HepG2 (cell line): ENCODE data around the gene LRRN4CL. TPM values are rescaled to one million over a fixed set of nuclear protein-coding genes. Genes with fewer than 3 reads are reported as not detected.

ENCODE experiments used
- ATAC-seq: fragments of 200-7000 bp; cut with Tn5 transposase; 3 replicates; pipeline ENCODE4 v1.9.1; 2020; ENCODE audit warnings: mild to moderate bottlenecking, moderate library complexity
- BruUV-seq: library from RNA; stranded (reverse); fragments of 400-500 nt; replicated peaks from 2 replicates; lab custom pipeline; 2021; lab: Mats Ljungman, UMichigan
- CTCF ChIA-PET: fragments of 300-600 bp; formaldehyde crosslinking; extraction: SDS; loops from one replicate; lab custom pipeline; 2021; ENCODE audit warnings: low total read pairs, inconsistent platforms, low intra/inter-chr PET ratio; lab: Yijun Ruan, JAX
- POLR2A ChIA-PET: fragments of 350-600 bp; sonication (Branson Sonifier 250); formaldehyde crosslinking; loops from one replicate; lab custom pipeline; 2020; ENCODE audit warnings: antibody characterized with exemption, inconsistent platforms; lab: Yijun Ruan, JAX
- DNase-seq: peaks from one replicate; pipeline ENCODE4 v3.0.0-alpha.2; 2015; ENCODE audit warnings: low spot score
- FAIRE-seq: peaks from 3 replicates; lab custom pipeline; 2011; peaks lifted over from hg19 to GRCh38; lab: Jason Lieb, UNC
- H2AFZ ChIP-seq: one replicate; pipeline ENCODE4 v1.6.1; 2011; ENCODE audit warnings: low read length, inconsistent platforms
- H3K27ac ChIP-seq: fragments of 300-600 bp; 3 replicates; pipeline ENCODE4 v1.8.0; 2011; ENCODE audit warnings: mixed run types, mild to moderate bottlenecking, mixed read lengths, low read length, inconsistent platforms; ENCODE audit not compliant: insufficient read depth; ENCODE audit errors: extremely low read length
- H3K27me3 ChIP-seq, 2 experiments: fragments of 200-600 bp in 1 of 2; 2 replicates in 1 of 2; 3 replicates in 1 of 2; pipeline versions ENCODE4 v1.6.0 to v1.8.0; 2011; ENCODE audit warnings: low read length in 2 of 2, mild to moderate bottlenecking in 2 of 2, moderate library complexity in 2 of 2, inconsistent platforms in 1 of 2; ENCODE audit not compliant: insufficient read depth in 2 of 2, control insufficient read depth in 1 of 2
- H3K36me3 ChIP-seq, 2 experiments: fragments of 200-600 bp in 1 of 2; replicated peaks in 1 of 2; 2 replicates in 1 of 2; 3 replicates in 1 of 2; pipeline versions ENCODE4 v1.5.1 to v1.8.0; 2011; ENCODE audit warnings: low read length in 2 of 2, inconsistent platforms in 1 of 2; ENCODE audit not compliant: insufficient read depth in 2 of 2, control insufficient read depth in 1 of 2
- H3K4me1 ChIP-seq: 2 replicates; pipeline ENCODE4 v1.5.1; 2012; ENCODE audit warnings: low read length, inconsistent platforms; ENCODE audit not compliant: insufficient read depth
- H3K4me2 ChIP-seq: 2 replicates; pipeline ENCODE4 v1.6.0; 2011; ENCODE audit warnings: low read depth, low read length, inconsistent platforms
- H3K4me3 ChIP-seq, 3 experiments: fragments of 200-600 bp in 1 of 3; sonication (generic), shearing (Covaris generic) in 1 of 3; replicated peaks in 1 of 3; 2 replicates each; pipeline ENCODE4 v1.5.1; 2011 to 2016; ENCODE audit warnings: low read length in 3 of 3, inconsistent platforms in 2 of 3, low read depth in 2 of 3, mild to moderate bottlenecking in 2 of 3, control low read depth in 1 of 3, mixed read lengths in 1 of 3; ENCODE audit not compliant: insufficient read depth in 1 of 3
- H3K79me2 ChIP-seq: one replicate; pipeline ENCODE4 v1.6.1; 2011; ENCODE audit warnings: low read length, inconsistent platforms; ENCODE audit not compliant: insufficient read depth
- H3K9ac ChIP-seq: 2 replicates; pipeline ENCODE4 v1.6.0; 2011; ENCODE audit warnings: mild to moderate bottlenecking, low read depth, low read length, inconsistent platforms; ENCODE audit not compliant: insufficient read depth
- H3K9me3 ChIP-seq: 2 replicates; pipeline ENCODE4 v1.5.1; 2012; ENCODE audit warnings: mild to moderate bottlenecking, low read length
- H4K20me1 ChIP-seq: 2 replicates; pipeline ENCODE4 v1.6.0; 2011; ENCODE audit warnings: inconsistent platforms, mild to moderate bottlenecking, low read length, moderate library complexity; ENCODE audit not compliant: insufficient read depth
- AGO1 ChIP-seq: fragments of 200-400 bp; formaldehyde crosslinking; IDR thresholded peaks from 2 replicates; pipeline ENCODE4 v1.6.1; 2017; ENCODE audit warnings: mild to moderate bottlenecking, low read depth, low read length, moderate library complexity; ENCODE audit not compliant: poor library complexity, severe bottlenecking
- AGO2 ChIP-seq: fragments of 200-400 bp; formaldehyde crosslinking; optimal IDR thresholded peaks from 2 replicates; pipeline ENCODE3; 2017; ENCODE audit warnings: mild to moderate bottlenecking, low read depth, low read length, moderate library complexity
- ATM ChIP-seq: fragments of 450-650 bp; IDR thresholded peaks from 2 replicates; pipeline ENCODE4 v1.7.1; 2017; ENCODE audit warnings: mild to moderate bottlenecking, borderline replicate concordance
- BATF2 ChIP-seq: sonication (generic); formaldehyde crosslinking; IDR thresholded peaks from 2 replicates; pipeline ENCODE4 v1.8.0; 2022; ENCODE audit warnings: mild to moderate bottlenecking, missing genetic modification reagents, moderate library complexity
- GMEB2 ChIP-seq: IDR thresholded peaks from 2 replicates; pipeline ENCODE4 v1.6.1; 2016; ENCODE audit warnings: missing biosample characterization, missing genetic modification reagents, low read depth
- IRF2 ChIP-seq: IDR thresholded peaks from 2 replicates; pipeline ENCODE4 v1.6.1; 2018; ENCODE audit warnings: missing genetic modification reagents, missing compliant biosample characterization
- IRX3 ChIP-seq: sonication (generic); formaldehyde crosslinking; IDR thresholded peaks from 2 replicates; pipeline ENCODE4 v1.8.1; 2023; ENCODE audit warnings: mild to moderate bottlenecking, low read depth, missing genetic modification reagents, borderline replicate concordance
- NCOA5 ChIP-seq: sonication (generic); formaldehyde crosslinking; IDR thresholded peaks from 2 replicates; pipeline ENCODE4 v1.4.0; 2020; ENCODE audit warnings: missing genetic modification reagents
- NONO ChIP-seq, 2 experiments: fragments of 450-650 bp in 1 of 2; sonication (generic) in 1 of 2; formaldehyde crosslinking in 1 of 2; IDR thresholded peaks in 1 of 2; conservative IDR thresholded peaks in 1 of 2; 2 replicates each; pipeline versions ENCODE4 v1.6.1 to v1.8.0; 2017 to 2022; ENCODE audit warnings: mild to moderate bottlenecking in 1 of 2, missing genetic modification reagents in 1 of 2, moderate library complexity in 1 of 2
- PCBP2 ChIP-seq: fragments of 200-400 bp; formaldehyde crosslinking; optimal IDR thresholded peaks from 2 replicates; pipeline ENCODE3; 2018; ENCODE audit warnings: low read length, low read depth; ENCODE audit not compliant: poor library complexity, severe bottlenecking
- PITX1 ChIP-seq: sonication (generic); formaldehyde crosslinking; IDR thresholded peaks from 2 replicates; pipeline ENCODE4 v1.5.1; 2020; ENCODE audit warnings: mild to moderate bottlenecking, missing genetic modification reagents
- RBFOX2 ChIP-seq: fragments of 200-400 bp; formaldehyde crosslinking; IDR thresholded peaks from 2 replicates; pipeline ENCODE4 v1.6.1; 2017; ENCODE audit warnings: low read depth, mild to moderate bottlenecking, low read length
- ZC3H13 ChIP-seq: sonication (generic); formaldehyde crosslinking; IDR thresholded peaks from 2 replicates; pipeline ENCODE4 v1.8.1; 2023; ENCODE audit warnings: mild to moderate bottlenecking, missing genetic modification reagents, moderate library complexity
- ZNF234 ChIP-seq: sonication (generic); formaldehyde crosslinking; conservative IDR thresholded peaks from 2 replicates; pipeline ENCODE4 v1.5.1; 2020; ENCODE audit warnings: mild to moderate bottlenecking, missing genetic modification reagents
- ZNF280B ChIP-seq: sonication (generic); formaldehyde crosslinking; IDR thresholded peaks from 2 replicates; pipeline ENCODE4 v1.5.0; 2020; ENCODE audit warnings: missing genetic modification reagents, mild to moderate bottlenecking, borderline replicate concordance
- WGBS: methylation state at CpG from one replicate; pipeline ENCODE4 v1.1.6; 2017; ENCODE audit warnings: low lambda C conversion rate; 5-methylcytosine and 5-hydroxymethylcytosine counted together
- in situ Hi-C: cut with HindIII; loops from 2 replicates; pipeline ENCODE4 v1.10.0; 2017; ENCODE audit warnings: low pct_unique_long_range_greater_than_20kb; ENCODE audit not compliant: extremely low pct_ligation_motif_present
- intact Hi-C: fragments of 100-400 bp; cut with micrococcal nuclease; formaldehyde crosslinking; loops from one replicate; pipeline ENCODE4 v1.10.0; 2022; ENCODE audit not compliant: unreplicated experiment
- polyA plus RNA-seq, 8 experiments: library from polyadenylated mRNA; depleted of rRNA in 3 of 8; stranded (reverse) in 7 of 8; unstranded in 1 of 8; fragments of >200 nt; fragmentation: Illumina TruSeq in 4 of 8; extraction: Trizol in 4 of 8; gene quantifications; 2 replicates each; pipeline versions ENCODE4 v1.2.1 to v1.2.3, GENCODE V29; 2011 to 2016; ENCODE audit warnings: low read depth in 4 of 8, missing spikeins in 1 of 8, mixed read lengths in 1 of 8; ENCODE audit not compliant: insufficient read depth in 1 of 8
- total RNA-seq, 5 experiments: library from RNA; depleted of rRNA; stranded (reverse); fragments of >200 nt; fragmentation: Illumina TruSeq; extraction: Trizol; gene quantifications; 2 replicates each; pipeline ENCODE4 v1.2.3, GENCODE V29; 2016; ENCODE audit warnings: low read depth in 1 of 5

Gene LRRN4CL
- total and polyA plus RNA-seq, 2 of the 13 experiments (the other 11 are each of a cell fraction or from before 2014, with no cell fraction given): 0.11 TPM; not detected in 1

GRCh38 chr11:62646825-62647608 lies 42.3 kb downstream of the LRRN4CL start:
- Histone ChIP-seq H3K79me2 (peaks cover 42% of the 10 kb centered on the region), H3K4me3 (peak overlapping the region in 1 of 3 experiments; percentile 41; a peak in 2 of 6 replicates), H3K27me3 (no peaks in the 10 kb centered on the region), H3K4me2 (peak overlapping the region; percentile 68), H3K4me1 (peaks cover 53% of the 10 kb centered on the region), H4K20me1 (peaks cover 8% of the 10 kb centered on the region), H3K9ac (peak overlapping the region; percentile 56), H3K9me3 (no peaks in the 10 kb centered on the region), H2AFZ (no peak overlapping the region), H3K27ac (peak overlapping the region; percentile 98), H3K36me3 (peaks cover 4 to 24% of the 10 kb centered on the region in 2 experiments; a peak in 3 of 5 replicates)
- intact Hi-C loops: no loop called here
- TSS peak; percentile 75 for BruUV-seq
- peak; percentile 40; the same call in 1 of the 3 replicates for ATAC-seq
- TF ChIP-seq NCOA5 (CRISPR knock-in tag): no peak
- TF ChIP-seq RBFOX2: peak; percentile 54; the same call in 1 of the 2 replicates
- TF ChIP-seq ZNF280B (CRISPR knock-in tag): no peak
- no peak for TF ChIP-seq PCBP2
- TF ChIP-seq AGO1: peak; percentile 3
- peak; percentile 1; the same call in 1 of the 2 replicates for TF ChIP-seq PITX1 (CRISPR knock-in tag)
- peak; percentile 87 for TF ChIP-seq AGO2
- TF ChIP-seq ATM: no peak
- TF ChIP-seq IRX3 (CRISPR knock-in tag): 0 out of 2 replicates have a peak, but pooled peaks have one; percentile 3
- 0 out of 2 replicates have a peak, but pooled peaks have one; percentile 14 for TF ChIP-seq IRF2 (CRISPR knock-in tag)
- no peak for TF ChIP-seq GMEB2 (CRISPR knock-in tag)
- TF ChIP-seq BATF2: 0 out of 2 replicates have a peak, but pooled peaks have one; percentile 34
- TF ChIP-seq ZNF234: 0 out of 2 replicates have a peak, but pooled peaks have one; percentile 5
- peak; percentile 59 for TF ChIP-seq ZC3H13 (CRISPR knock-in tag)
- no peak for TF ChIP-seq NONO (IDR thresholded peaks at IDR 0.05)
- 0 out of 2 replicates have a peak, but pooled peaks have one; percentile 10 for TF ChIP-seq NONO (CRISPR knock-in tag; conservative IDR thresholded peaks at IDR 0.05)
- 59% methylated on average over 10 of the region's 32 CpGs for WGBS
- ChIA-PET CTCF (no interaction called here), POLR2A (interaction anchor here (0.7 to 5.0 kb wide), 17 partner anchors 9 to 222 kb away, joined by 3 to 98 read pairs (median 17); partner anchors contain the start of genes B3GAT3, C11orf98, CSKMT and EEF1G)
- in situ Hi-C loops: no loop called here
- no peak for FAIRE-seq
- no peak for DNase-seq
